Fibroblast of the aortic adventitia (primary cell): ENCODE measurements around the gene SLC28A3. TPM values are rescaled to one million over a fixed set of nuclear protein-coding genes. Genes with fewer than 3 reads are reported as not detected.
A peak's percentile ranks its signal among the peaks of the same experiment; 100 is the strongest.

Source experiments
- DNase-seq: peaks from one replicate; pipeline ENCODE4 v3.0.0-alpha.2; 2010; ENCODE audit warnings: low read depth
- H3K4me3 ChIP-seq: 2 replicates; pipeline ENCODE4 v1.5.1; 2011; ENCODE audit warnings: low read depth, mild to moderate bottlenecking, control low read depth, low read length, moderate library complexity
- total RNA-seq: library from RNA; depleted of rRNA; stranded (reverse); fragments of >200 nt; gene quantifications from 2 replicates; pipeline ENCODE4 v1.2.3, GENCODE V29; 2012; ENCODE audit warnings: low replicate concordance
- TF ChIP-seq, protein P1 (sequence below): IDR thresholded peaks from 2 replicates; pipeline ENCODE4 v1.5.1; 2011; ENCODE audit warnings: mild to moderate bottlenecking, low read length, control low read depth, inconsistent platforms; ENCODE audit not compliant: insufficient read depth

SLC28A3 gene
- total RNA-seq, 1 donor: 0.36 TPM

DNA sequence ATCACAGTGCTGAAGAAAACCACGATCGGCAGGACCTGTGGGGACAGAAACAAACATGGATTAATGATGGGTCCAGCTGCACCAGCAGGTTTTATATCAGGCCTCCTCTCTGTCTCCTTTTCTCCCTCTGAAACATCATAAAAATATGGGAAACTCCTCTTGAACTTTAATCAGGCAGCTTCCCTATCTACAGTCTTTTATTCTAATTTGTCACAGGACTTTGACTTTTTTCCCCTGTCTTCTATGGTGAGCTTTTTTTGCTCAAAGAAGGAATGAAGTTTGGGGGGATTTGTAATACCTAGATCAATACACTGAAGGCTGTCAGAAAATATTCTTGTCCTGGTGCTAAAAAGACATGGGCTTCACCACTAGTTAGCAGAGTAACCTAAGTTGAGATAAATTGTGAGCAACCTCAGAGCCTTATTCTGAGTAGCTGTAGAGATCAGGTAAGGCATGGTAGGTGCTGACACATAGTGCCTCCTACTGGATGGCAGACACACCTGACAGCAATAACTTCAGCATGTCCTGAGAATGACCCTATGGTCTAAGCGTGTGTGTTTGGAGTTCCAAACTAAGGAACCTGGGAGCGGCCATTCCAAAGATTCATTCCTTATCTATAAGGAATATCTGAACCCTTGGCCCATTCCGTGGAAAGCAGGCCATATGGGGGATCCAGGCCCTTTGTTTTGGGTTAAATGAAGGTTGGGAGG is 46.2 kb downstream of the SLC28A3 start:
- TF ChIP-seq, protein P1, sequence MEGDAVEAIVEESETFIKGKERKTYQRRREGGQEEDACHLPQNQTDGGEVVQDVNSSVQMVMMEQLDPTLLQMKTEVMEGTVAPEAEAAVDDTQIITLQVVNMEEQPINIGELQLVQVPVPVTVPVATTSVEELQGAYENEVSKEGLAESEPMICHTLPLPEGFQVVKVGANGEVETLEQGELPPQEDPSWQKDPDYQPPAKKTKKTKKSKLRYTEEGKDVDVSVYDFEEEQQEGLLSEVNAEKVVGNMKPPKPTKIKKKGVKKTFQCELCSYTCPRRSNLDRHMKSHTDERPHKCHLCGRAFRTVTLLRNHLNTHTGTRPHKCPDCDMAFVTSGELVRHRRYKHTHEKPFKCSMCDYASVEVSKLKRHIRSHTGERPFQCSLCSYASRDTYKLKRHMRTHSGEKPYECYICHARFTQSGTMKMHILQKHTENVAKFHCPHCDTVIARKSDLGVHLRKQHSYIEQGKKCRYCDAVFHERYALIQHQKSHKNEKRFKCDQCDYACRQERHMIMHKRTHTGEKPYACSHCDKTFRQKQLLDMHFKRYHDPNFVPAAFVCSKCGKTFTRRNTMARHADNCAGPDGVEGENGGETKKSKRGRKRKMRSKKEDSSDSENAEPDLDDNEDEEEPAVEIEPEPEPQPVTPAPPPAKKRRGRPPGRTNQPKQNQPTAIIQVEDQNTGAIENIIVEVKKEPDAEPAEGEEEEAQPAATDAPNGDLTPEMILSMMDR: no peak
- H3K4me3 ChIP-seq: no peak overlapping the region
- no peak for DNase-seq

DNA sequence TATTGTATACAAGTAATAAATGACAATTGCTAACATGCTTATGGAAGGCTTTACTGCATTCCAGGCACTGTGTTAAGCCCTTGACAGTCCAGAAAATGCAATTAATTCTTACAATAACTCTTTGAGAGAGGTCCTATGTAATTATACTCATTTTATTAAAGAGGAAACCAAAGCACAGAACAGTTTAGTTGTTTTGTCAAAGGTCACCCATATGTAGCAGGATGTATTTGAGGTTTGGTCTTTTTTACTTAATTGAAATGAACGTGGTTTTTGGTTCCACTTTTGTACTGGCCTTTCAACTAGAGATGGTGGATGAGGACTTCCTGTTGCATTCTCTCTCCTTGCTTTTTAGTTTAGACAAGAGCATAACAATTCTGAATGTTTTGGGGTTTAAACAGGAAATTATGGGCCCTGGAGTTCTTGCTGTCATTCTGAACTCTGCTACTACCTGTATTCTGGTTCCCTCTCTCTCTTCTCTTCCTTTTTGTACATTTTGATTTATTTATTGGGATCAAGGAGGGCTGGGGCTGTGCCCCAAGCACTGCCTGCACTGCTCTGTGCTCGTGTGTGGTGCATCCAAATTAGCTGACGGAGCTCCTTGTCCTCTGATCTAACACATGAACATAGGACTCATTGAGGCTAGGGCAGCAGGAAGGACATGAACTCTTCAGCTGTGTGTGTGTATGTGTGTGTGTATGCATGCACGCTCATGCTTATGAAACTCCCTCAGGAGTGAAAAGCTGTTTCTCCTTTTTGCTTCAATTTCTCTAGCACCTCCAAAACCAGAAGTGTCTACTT is 47.4 kb downstream of the SLC28A3 start:
- DNase-seq: no peak
- H3K4me3 ChIP-seq: no peak overlapping the region
- TF ChIP-seq, protein P1: no peak

DNA sequence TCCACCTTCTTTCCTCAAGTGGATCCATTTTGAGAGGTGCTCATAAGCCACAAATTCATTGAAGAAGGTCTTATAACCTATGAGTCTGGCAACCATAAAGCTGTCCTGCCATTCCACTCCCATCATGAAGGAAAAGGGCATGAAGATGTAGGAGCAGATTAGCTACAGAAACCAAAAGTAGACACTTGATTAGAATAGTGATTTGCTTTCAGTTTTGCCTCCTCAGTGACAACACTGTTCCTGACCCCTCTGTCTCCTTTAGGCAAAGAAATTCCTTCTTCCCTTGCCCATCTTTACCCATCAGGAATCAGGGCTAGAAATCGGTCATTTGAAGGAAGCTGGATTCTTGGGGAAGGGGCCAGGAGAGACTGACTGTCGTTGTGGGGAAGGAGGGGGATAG is 55.2 kb downstream of the SLC28A3 start:
- no peak for DNase-seq
- no peak overlapping the region for H3K4me3 ChIP-seq
- TF ChIP-seq, protein P1: no peak

DNA sequence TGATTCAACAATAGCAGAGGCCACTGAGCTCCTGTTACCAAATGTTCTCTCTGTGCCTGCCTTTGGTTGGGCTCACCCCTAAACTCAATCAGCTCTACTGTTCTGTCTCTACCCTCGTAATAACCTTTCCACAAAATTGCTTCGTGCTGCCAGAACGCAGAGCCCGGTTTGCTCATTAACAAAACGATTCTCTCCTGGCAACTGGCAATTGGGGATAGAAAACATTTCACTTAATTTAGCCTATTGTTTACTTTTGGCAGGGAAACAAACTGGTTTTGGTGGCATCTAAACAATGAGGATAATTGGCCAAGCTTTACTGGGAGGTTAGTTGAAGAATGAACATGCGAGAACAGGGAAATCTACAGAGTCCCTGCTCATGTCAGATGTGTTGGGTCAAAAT is 56.6 kb downstream of the SLC28A3 start:
- DNase-seq: no peak
- TF ChIP-seq, protein P1: no peak
- no peak overlapping the region for H3K4me3 ChIP-seq

DNA sequence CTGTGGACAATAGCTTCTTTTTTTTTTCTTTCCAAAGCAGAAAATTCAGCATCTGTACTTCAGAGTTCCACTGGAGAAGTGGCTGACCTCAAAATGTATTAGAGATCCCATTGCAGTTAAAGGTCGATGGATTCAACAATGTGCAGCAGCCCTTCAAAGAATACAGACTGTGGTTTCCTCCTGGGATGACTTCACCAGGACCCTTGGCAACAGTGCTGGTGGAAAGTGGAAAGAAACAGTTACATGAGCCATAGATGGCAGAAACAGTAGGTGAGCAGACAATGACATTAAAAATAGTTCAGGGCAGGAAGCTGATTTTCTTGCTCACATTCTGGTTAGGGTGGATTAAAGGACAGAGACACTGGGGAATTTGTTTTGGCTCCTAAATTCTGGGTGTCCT is 62.4 kb downstream of the SLC28A3 start:
- TF ChIP-seq, protein P1: no peak
- DNase-seq: peak; percentile 14

DNA sequence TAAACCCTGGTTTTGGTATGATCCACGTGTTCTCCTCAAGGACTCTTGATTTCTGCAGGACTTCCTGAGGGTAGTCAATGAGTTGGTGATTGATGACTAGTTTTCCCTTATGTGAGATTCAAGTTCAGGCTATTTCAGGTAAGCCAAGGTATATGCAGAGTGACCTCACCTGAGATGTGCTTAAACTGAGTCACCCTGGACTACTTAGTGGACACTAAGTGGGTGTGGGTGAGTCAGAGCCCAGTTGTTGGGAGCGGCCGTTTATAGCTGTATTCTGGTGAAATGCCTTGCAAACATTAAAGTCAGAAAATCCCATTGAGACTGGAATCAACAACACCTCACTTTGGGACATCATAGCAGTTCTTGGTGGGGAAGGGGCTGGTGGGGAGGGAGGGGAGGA is 62.9 kb downstream of the SLC28A3 start:
- TF ChIP-seq, protein P1: no peak
- H3K4me3 ChIP-seq: no peak overlapping the region
- DNase-seq: no peak

More for the DNA sequence above, 62.4 kb downstream of the SLC28A3 start:
- H3K4me3 ChIP-seq: no peak overlapping the region
